Forelimb muscle (tissue), 1 donor: ENCODE data around the gene LIMK2. TPM values are rescaled to one million over a fixed set of nuclear protein-coding genes. Genes with fewer than 3 reads are reported as not detected.

Source experiments
- DNase-seq: peaks from one replicate; pipeline ENCODE4 v3.0.0-alpha.2; 2013; ENCODE audit warnings: low read depth
- polyA plus RNA-seq: library from polyadenylated mRNA; unstranded; fragments of 120-200 nt; gene quantifications from one replicate; pipeline ENCODE4 v1.2.1, GENCODE V29; 2013; ENCODE audit not compliant: insufficient read length

Gene LIMK2
- polyA plus RNA-seq, 1 donor, result 23.1 TPM

- no peak for DNase-seq
Observed at GRCh38 chr22:31272522-31273446, 60.7 kb downstream of the LIMK2 start.

- DNase-seq, result no peak
Observed at GRCh38 chr22:31274017-31274416, 61.9 kb downstream of the LIMK2 start.

GRCh38 chr22:31275018-31275417 is 62.9 kb downstream of the LIMK2 start:
- DNase-seq, result no peak

- DNase-seq, result no peak
Observed at GRCh38 chr22:31275576-31275975, 63.5 kb downstream of the LIMK2 start.

GRCh38 chr22:31276426-31277167 is 64.5 kb downstream of the LIMK2 start:
- DNase-seq, result no peak

- DNase-seq, result no peak
Observed at GRCh38 chr22:31277741-31278140, 65.6 kb downstream of the LIMK2 start.

GRCh38 chr22:31278151-31278621 is 66.1 kb downstream of the LIMK2 start:
- DNase-seq, result no peak

- no peak for DNase-seq
Observed at GRCh38 chr22:31278626-31279326, 66.7 kb downstream of the LIMK2 start.

- no peak for DNase-seq
Observed at GRCh38 chr22:31279327-31279669, 67.2 kb downstream of the LIMK2 start.

GRCh38 chr22:31279821-31280505 is 67.9 kb downstream of the LIMK2 start:
- DNase-seq, result no peak

GRCh38 chr22:31281733-31282132 is 69.6 kb downstream of the LIMK2 start:
- no peak for DNase-seq

GRCh38 chr22:31282748-31283468 is 70.8 kb downstream of the LIMK2 start:
- no peak for DNase-seq

- no peak for DNase-seq
Observed at GRCh38 chr22:31284281-31285155, 72.4 kb downstream of the LIMK2 start.

GRCh38 chr22:31286360-31287255 is 74.5 kb downstream of the LIMK2 start:
- DNase-seq, result no peak

GRCh38 chr22:31287818-31288495 is 75.9 kb downstream of the LIMK2 start:
- DNase-seq, result no peak

- DNase-seq, result no peak
Observed at GRCh38 chr22:31288496-31289240, 76.6 kb downstream of the LIMK2 start.

GRCh38 chr22:31289344-31289743 is 77.2 kb downstream of the LIMK2 start:
- DNase-seq, result no peak
